ENCODE results near the gene CLTA.
A peak's percentile ranks its signal among the peaks of the same experiment; 100 is the strongest.
"Not testable (repeated sequence)": the region's sequence is repeated elsewhere in the genome, so short reads cannot be mapped to it uniquely, and the experiment has no call there.

CLTA gene

GRCh38 chr9:36247356-36247755 is 56.6 kb downstream of the CLTA start:
- no peak for DNase-seq (ENCODE audit: low read depth)

GRCh38 chr9:36248061-36248460 is 57.3 kb downstream of the CLTA start:
- not testable (repeated sequence) for DNase-seq (ENCODE audit: low read depth)

DNA sequence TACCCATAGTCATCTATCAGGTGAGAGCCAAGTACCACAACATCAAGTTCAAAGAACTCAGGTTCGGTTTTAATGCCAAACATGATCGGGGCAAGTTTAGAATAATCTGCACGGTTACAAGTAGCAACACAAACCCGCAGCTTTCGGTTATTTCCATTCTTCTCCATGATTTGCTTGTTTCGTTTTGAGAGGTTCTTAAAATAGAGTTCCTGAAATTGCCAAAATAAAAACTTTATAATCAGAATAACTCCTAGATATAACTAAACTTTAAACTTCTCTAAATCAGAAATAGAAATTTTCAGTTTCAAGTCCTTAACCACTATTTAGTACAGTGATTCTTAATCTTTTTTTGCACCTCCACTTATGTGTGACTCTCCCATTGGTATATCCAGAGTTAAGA is 58.5 kb downstream of the CLTA start:
- no peak for DNase-seq (ENCODE audit: low read depth)

DNA sequence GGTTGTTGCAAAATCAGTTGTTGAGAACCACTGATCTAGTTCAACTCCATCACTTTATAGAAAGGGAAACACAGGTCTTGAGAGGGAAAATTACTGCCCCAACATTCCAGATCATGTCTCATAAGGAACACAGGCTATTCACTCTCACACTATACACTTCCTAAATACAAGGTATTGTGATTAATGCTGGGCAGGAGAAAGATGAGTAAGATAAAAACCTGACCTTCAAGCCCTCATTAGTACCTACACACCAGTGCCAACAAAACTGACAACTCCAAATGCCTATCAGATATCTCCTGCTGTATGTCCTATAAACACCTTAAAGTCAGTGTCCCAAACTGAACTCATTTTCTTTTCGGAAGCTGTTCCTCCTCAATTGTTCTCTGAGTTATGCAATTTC is 59.4 kb downstream of the CLTA start:
- DNase-seq (ENCODE audit: low read depth) = no peak

GRCh38 chr9:36251428-36251827 is 60.7 kb downstream of the CLTA start:
- DNase-seq (ENCODE audit: low read depth) = no peak

GRCh38 chr9:36258208-36258995 is 67.7 kb downstream of the CLTA start, which contains the start of gene GNE:
GNE (minus strand) TSS chr9:36258448; CDS start chr9:36249355, 9,093 bp downstream.
- DNase-seq (ENCODE audit: low read depth) = peak; percentile 94

GRCh38 chr9:36258996-36259533 is 68.3 kb downstream of the CLTA start:
- no peak for DNase-seq (ENCODE audit: low read depth)
